OCI-LY7 (cell line): ENCODE data around the gene NUP210. TPM values are rescaled to one million over a fixed set of nuclear protein-coding genes. Genes with fewer than 3 reads are reported as not detected.

Experiments
- BruUV-seq: library from RNA; stranded (reverse); fragments of 400-500 nt; replicated peaks from 2 replicates; lab custom pipeline; 2021; lab: Mats Ljungman, UMichigan
- CTCF ChIA-PET: fragments of 300-600 bp; sonication (Branson Sonifier 250); formaldehyde crosslinking; loops from one replicate; lab custom pipeline; 2022; ENCODE audit warnings: antibody characterized with exemption; ENCODE audit not compliant: unreplicated experiment; lab: Charles Lee
- POLR2A ChIA-PET: fragments of 300-600 bp; sonication (Branson Sonifier 250); formaldehyde crosslinking; loops from one replicate; lab custom pipeline; 2022; ENCODE audit warnings: antibody characterized with exemption; lab: Charles Lee
- DNase-seq: peaks from one replicate; pipeline ENCODE4 v3.0.0-alpha.2; 2015; ENCODE audit warnings: low spot score
- H2AFZ ChIP-seq: fragments of 200-600 bp; sonication (generic), shearing (Covaris generic); 2 replicates; pipeline ENCODE4 v1.6.1; 2014; ENCODE audit warnings: mild to moderate bottlenecking, antibody characterized with exemption, low read length, moderate library complexity
- H3K27ac ChIP-seq: fragments of 200-600 bp; sonication (generic); 2 replicates; pipeline ENCODE4 v1.5.1; 2014; ENCODE audit warnings: mixed run types, low read depth, mild to moderate bottlenecking, moderate library complexity, low read length, inconsistent platforms; ENCODE audit not compliant: poor library complexity, severe bottlenecking
- H3K36me3 ChIP-seq: fragments of 200-600 bp; sonication (generic); 2 replicates; pipeline ENCODE4 v1.6.1; 2014; ENCODE audit warnings: mild to moderate bottlenecking, antibody characterized with exemption, low read length, moderate library complexity, mixed read lengths; ENCODE audit not compliant: insufficient read depth
- H3K4me1 ChIP-seq: fragments of 200-600 bp; sonication (generic); 2 replicates; pipeline ENCODE4 v1.5.1; 2014; ENCODE audit warnings: mild to moderate bottlenecking, low read length; ENCODE audit not compliant: insufficient read depth, poor library complexity, severe bottlenecking
- H3K4me2 ChIP-seq: fragments of 200-600 bp; sonication (generic); 2 replicates; pipeline ENCODE4 v1.6.1; 2014; ENCODE audit warnings: mild to moderate bottlenecking, low read length
- H3K4me3 ChIP-seq: fragments of 200-600 bp; sonication (generic); 2 replicates; pipeline ENCODE4 v1.5.1; 2014; ENCODE audit warnings: mild to moderate bottlenecking, low read depth, low read length; ENCODE audit not compliant: poor library complexity, severe bottlenecking
- H3K79me2 ChIP-seq: fragments of 200-600 bp; sonication (generic); 2 replicates; pipeline ENCODE4 v1.6.1; 2016; ENCODE audit warnings: low read depth, mild to moderate bottlenecking, low read length, moderate library complexity, mixed read lengths; ENCODE audit not compliant: insufficient read depth
- H3K9me2 ChIP-seq: fragments of 200-600 bp; sonication (generic); 2 replicates; pipeline ENCODE4 v1.6.1; 2016; ENCODE audit warnings: mild to moderate bottlenecking, low read length, mixed read lengths; ENCODE audit not compliant: insufficient read depth
- H3K9me3 ChIP-seq: fragments of 200-600 bp; sonication (generic); 2 replicates; pipeline ENCODE4 v1.6.1; 2014; ENCODE audit warnings: mild to moderate bottlenecking, mixed run types, low read length, mixed read lengths
- H4K20me1 ChIP-seq: fragments of 200-600 bp; sonication (generic); 2 replicates; pipeline ENCODE4 v1.6.1; 2014; ENCODE audit warnings: mild to moderate bottlenecking, antibody characterized with exemption, low read length, moderate library complexity, mixed read lengths; ENCODE audit not compliant: insufficient read depth
- EZH2phosphoT487 ChIP-seq: fragments of 200-600 bp; sonication (generic); IDR thresholded peaks from 2 replicates; pipeline ENCODE4 v1.6.1; 2018; ENCODE audit warnings: low read depth, borderline replicate concordance, mild to moderate bottlenecking, mixed run types, antibody characterized with exemption, low read length, moderate library complexity, mixed read lengths
- intact Hi-C: fragments of 100-400 bp; cut with micrococcal nuclease; formaldehyde crosslinking; loops from one replicate; pipeline ENCODE4 v1.10.0; 2022; ENCODE audit not compliant: unreplicated experiment
- total RNA-seq, 2 experiments: library from RNA; depleted of rRNA in 1 of 2; stranded (reverse); fragments of >200 nt in 1 of 2; shearing (Covaris generic) in 1 of 2; gene quantifications; 2 replicates each; pipeline ENCODE4 v1.2.3, GENCODE V29; 2014 to 2022
- TF ChIP-seq, protein P1 (sequence below): fragments of 200-600 bp; sonication (generic); conservative IDR thresholded peaks from 2 replicates; pipeline ENCODE4 v1.5.1; 2014; ENCODE audit warnings: mild to moderate bottlenecking, antibody characterized with exemption, low read length, moderate library complexity, mixed read lengths

NUP210 gene
- total RNA-seq, 2 experiments from 2014 or later, result 195 to 232 TPM

GRCh38 chr3:13346481-13347389 is 73.4 kb downstream of the NUP210 start:
- Histone ChIP-seq H3K4me1 (no peaks in the 10 kb centered on the region), H3K79me2 (no peaks in the 10 kb centered on the region), H3K9me3 (no peaks in the 10 kb centered on the region), H4K20me1 (no peaks in the 10 kb centered on the region), H3K9me2 (no peaks in the 10 kb centered on the region), H3K36me3 (peaks cover 97% of the 10 kb centered on the region), H3K4me3 (no peak overlapping the region), H3K4me2 (no peak overlapping the region), H2AFZ (no peak overlapping the region), H3K27ac (no peak overlapping the region)
- ChIA-PET POLR2A (interaction anchor here (1.7 kb wide), 1 partner anchor 13 kb away, joined by 5 read pairs; no protein-coding TSS in a partner anchor), CTCF (no interaction called here)
- DNase-seq, result no peak
- intact Hi-C loops, result no loop called here
- no peak for TF ChIP-seq EZH2phosphoT487
- TF ChIP-seq, protein P1, sequence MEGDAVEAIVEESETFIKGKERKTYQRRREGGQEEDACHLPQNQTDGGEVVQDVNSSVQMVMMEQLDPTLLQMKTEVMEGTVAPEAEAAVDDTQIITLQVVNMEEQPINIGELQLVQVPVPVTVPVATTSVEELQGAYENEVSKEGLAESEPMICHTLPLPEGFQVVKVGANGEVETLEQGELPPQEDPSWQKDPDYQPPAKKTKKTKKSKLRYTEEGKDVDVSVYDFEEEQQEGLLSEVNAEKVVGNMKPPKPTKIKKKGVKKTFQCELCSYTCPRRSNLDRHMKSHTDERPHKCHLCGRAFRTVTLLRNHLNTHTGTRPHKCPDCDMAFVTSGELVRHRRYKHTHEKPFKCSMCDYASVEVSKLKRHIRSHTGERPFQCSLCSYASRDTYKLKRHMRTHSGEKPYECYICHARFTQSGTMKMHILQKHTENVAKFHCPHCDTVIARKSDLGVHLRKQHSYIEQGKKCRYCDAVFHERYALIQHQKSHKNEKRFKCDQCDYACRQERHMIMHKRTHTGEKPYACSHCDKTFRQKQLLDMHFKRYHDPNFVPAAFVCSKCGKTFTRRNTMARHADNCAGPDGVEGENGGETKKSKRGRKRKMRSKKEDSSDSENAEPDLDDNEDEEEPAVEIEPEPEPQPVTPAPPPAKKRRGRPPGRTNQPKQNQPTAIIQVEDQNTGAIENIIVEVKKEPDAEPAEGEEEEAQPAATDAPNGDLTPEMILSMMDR, result no peak
- BruUV-seq, result no TSS peak

DNA sequence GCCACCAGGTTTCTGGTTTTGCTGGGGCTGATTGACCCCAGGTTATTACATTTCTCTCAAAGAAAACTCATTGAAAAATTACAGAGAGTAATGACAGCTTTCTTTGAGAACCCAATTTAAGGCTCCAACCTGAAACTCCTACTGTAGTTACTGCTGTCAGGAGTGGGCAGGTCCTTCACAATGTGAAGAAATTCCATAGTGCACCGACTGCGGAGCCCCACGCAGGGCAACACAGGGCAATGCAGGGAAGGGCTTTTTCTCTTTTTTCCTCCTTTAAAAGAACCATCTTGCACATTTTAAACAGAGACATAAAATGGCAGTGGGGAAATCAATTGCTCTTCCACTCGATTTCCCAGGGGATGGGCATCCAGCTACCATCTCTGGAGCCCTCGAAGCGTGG is 74.3 kb downstream of the NUP210 start:
- POLR2A ChIA-PET, result interaction anchor here (0.5 to 1.7 kb wide), 3 partner anchors 11 to 141 kb away, joined by 3 to 5 read pairs (median 4); no protein-coding TSS in a partner anchor
- no peaks in the 10 kb centered on the region for H3K9me3 ChIP-seq
- no peak for DNase-seq
- H3K36me3 ChIP-seq, result peaks cover 97% of the 10 kb centered on the region
- TF ChIP-seq, protein P1, result no peak
- no peak for TF ChIP-seq EZH2phosphoT487
- no peak overlapping the region for H3K4me3 ChIP-seq
- no peak overlapping the region for H3K4me2 ChIP-seq
- no peaks in the 10 kb centered on the region for H3K79me2 ChIP-seq
- no peaks in the 10 kb centered on the region for H3K9me2 ChIP-seq
- H3K27ac ChIP-seq, result no peak overlapping the region
- H2AFZ ChIP-seq, result no peak overlapping the region
- no TSS peak for BruUV-seq
- H3K4me1 ChIP-seq, result no peaks in the 10 kb centered on the region
- CTCF ChIA-PET, result no interaction called here
- intact Hi-C loops, result no loop called here
- no peaks in the 10 kb centered on the region for H4K20me1 ChIP-seq

GRCh38 chr3:13345284-13345683 is 74.8 kb downstream of the NUP210 start:
- H3K79me2 ChIP-seq, result no peaks in the 10 kb centered on the region
- no peak overlapping the region for H3K4me2 ChIP-seq
- no peak overlapping the region for H3K27ac ChIP-seq
- no peaks in the 10 kb centered on the region for H3K9me2 ChIP-seq
- H3K36me3 ChIP-seq, result peaks cover 99% of the 10 kb centered on the region
- no TSS peak for BruUV-seq
- intact Hi-C loops, result no loop called here
- no peak for TF ChIP-seq EZH2phosphoT487
- TF ChIP-seq, protein P1, result no peak
- no peaks in the 10 kb centered on the region for H3K9me3 ChIP-seq
- no peak overlapping the region for H2AFZ ChIP-seq
- ChIA-PET POLR2A (interaction anchor here (1.4 to 1.7 kb wide), 2 partner anchors 10 to 12 kb away, joined by 3 to 5 read pairs; no protein-coding TSS in a partner anchor), CTCF (no interaction called here)
- no peaks in the 10 kb centered on the region for H3K4me1 ChIP-seq
- no peaks in the 10 kb centered on the region for H4K20me1 ChIP-seq
- no peak for DNase-seq
- no peak overlapping the region for H3K4me3 ChIP-seq
